IMR-90 (cell line): ENCODE data around the gene CDK5RAP2. TPM values are rescaled to one million over a fixed set of nuclear protein-coding genes. Genes with fewer than 3 reads are reported as not detected.

Source experiments
- ATAC-seq: fragments of 200-7000 bp; cut with Tn5 transposase; 2 replicates; pipeline ENCODE4 v1.9.1; 2020; ENCODE audit warnings: low read depth, mild to moderate bottlenecking, moderate library complexity
- BruUV-seq: library from RNA; stranded (reverse); fragments of 400-500 nt; replicated peaks from 2 replicates; lab custom pipeline; 2021; lab: Mats Ljungman, UMichigan
- CTCF ChIA-PET: fragments of 300-600 bp; formaldehyde crosslinking; extraction: SDS; loops from one replicate; lab custom pipeline; 2021; ENCODE audit warnings: antibody characterized with exemption; lab: Yijun Ruan, JAX
- POLR2A ChIA-PET: fragments of 300-600 bp; sonication (Branson Sonifier 250); formaldehyde crosslinking; loops from one replicate; lab custom pipeline; 2022; ENCODE audit warnings: antibody characterized with exemption; ENCODE audit not compliant: unreplicated experiment; lab: Charles Lee
- DNase-seq: peaks from one replicate; pipeline ENCODE4 v3.0.0; 2013
- H2AFZ ChIP-seq: replicated peaks from 2 replicates; pipeline ENCODE3; 2013; ENCODE audit warnings: low read length, mild to moderate bottlenecking; ENCODE audit not compliant: poor library complexity
- H2AK5ac ChIP-seq: 2 replicates; pipeline ENCODE4 v1.6.1; 2013; ENCODE audit warnings: low read depth, low read length, inconsistent platforms
- H2AK9ac ChIP-seq: replicated peaks from 2 replicates; pipeline ENCODE3; 2013; ENCODE audit warnings: mild to moderate bottlenecking, low read depth, low read length, moderate library complexity; ENCODE audit not compliant: poor library complexity
- H2BK120ac ChIP-seq: 2 replicates; pipeline ENCODE4 v1.6.1; 2013; ENCODE audit warnings: low read depth, low read length, inconsistent platforms
- H2BK15ac ChIP-seq: 3 replicates; pipeline ENCODE4 v1.6.1; 2013; ENCODE audit warnings: low read depth, low read length, inconsistent platforms
- H2BK20ac ChIP-seq: 2 replicates; pipeline ENCODE4 v1.6.1; 2013; ENCODE audit warnings: low read depth, mild to moderate bottlenecking, inconsistent platforms, low read length, moderate library complexity
- H2BK5ac ChIP-seq: 2 replicates; pipeline ENCODE4 v1.6.1; 2013; ENCODE audit warnings: mild to moderate bottlenecking, low read depth, low read length, inconsistent platforms; ENCODE audit not compliant: poor library complexity, severe bottlenecking
- H3K14ac ChIP-seq: replicated peaks from 2 replicates; pipeline ENCODE4 v1.6.1; 2013; ENCODE audit warnings: low read depth, low read length, inconsistent platforms
- H3K18ac ChIP-seq: 2 replicates; pipeline ENCODE4 v1.6.1; 2013; ENCODE audit warnings: low read depth, low read length, control low read depth
- H3K23ac ChIP-seq: 2 replicates; pipeline ENCODE4 v1.6.1; 2013; ENCODE audit warnings: low read depth, low read length, inconsistent platforms
- H3K27ac ChIP-seq: 2 replicates; pipeline ENCODE4 v1.5.1; 2013; ENCODE audit warnings: mild to moderate bottlenecking, control low read depth, low read length; ENCODE audit not compliant: insufficient read depth
- H3K27me3 ChIP-seq: 2 replicates; pipeline ENCODE4 v1.6.1; 2013; ENCODE audit warnings: low read length; ENCODE audit not compliant: control insufficient read depth, insufficient read depth
- H3K36me3 ChIP-seq: 2 replicates; pipeline ENCODE4 v1.6.1; 2013; ENCODE audit warnings: low read length, mixed read lengths; ENCODE audit not compliant: control insufficient read depth, insufficient read depth
- H3K4ac ChIP-seq: 2 replicates; pipeline ENCODE4 v1.6.1; 2013; ENCODE audit warnings: low read depth, low read length, inconsistent platforms
- H3K4me1 ChIP-seq: 2 replicates; pipeline ENCODE4 v1.6.1; 2013; ENCODE audit warnings: low read length, mixed read lengths; ENCODE audit not compliant: control insufficient read depth, insufficient read depth
- H3K4me2 ChIP-seq: 2 replicates; pipeline ENCODE4 v1.6.1; 2013; ENCODE audit warnings: low read depth, mild to moderate bottlenecking, control low read depth, low read length, moderate library complexity
- H3K4me3 ChIP-seq: 2 replicates; pipeline ENCODE4 v1.5.1; 2013; ENCODE audit warnings: low read depth, mild to moderate bottlenecking, control low read depth, low read length, moderate library complexity; ENCODE audit not compliant: insufficient read depth
- H3K56ac ChIP-seq: 2 replicates; pipeline ENCODE4 v1.6.1; 2013; ENCODE audit warnings: low read length, inconsistent platforms; ENCODE audit not compliant: insufficient read depth; ENCODE audit errors: extremely low read depth
- H3K79me1 ChIP-seq, 2 experiments: 2 replicates each; pipeline ENCODE4 v1.6.1; 2013; ENCODE audit warnings: low read length in 2 of 2, inconsistent platforms in 1 of 2, low read depth in 1 of 2
- H3K9ac ChIP-seq: 2 replicates; pipeline ENCODE4 v1.6.1; 2013; ENCODE audit warnings: low read depth, low read length, control low read depth
- H3K9me1 ChIP-seq: 2 replicates; pipeline ENCODE4 v1.6.1; 2013; ENCODE audit warnings: low read length, inconsistent platforms; ENCODE audit not compliant: insufficient read depth
- H3K9me3 ChIP-seq: 2 replicates; pipeline ENCODE4 v1.6.1; 2013; ENCODE audit warnings: low read length; ENCODE audit not compliant: control insufficient read depth, insufficient read depth
- H4K20me1 ChIP-seq: 2 replicates; pipeline ENCODE4 v1.6.1; 2013; ENCODE audit warnings: low read length, inconsistent platforms; ENCODE audit not compliant: insufficient read depth
- H4K5ac ChIP-seq: 2 replicates; pipeline ENCODE4 v1.6.1; 2013; ENCODE audit warnings: mild to moderate bottlenecking, low read depth, low read length, control low read depth
- H4K8ac ChIP-seq, 2 experiments: 2 replicates each; pipeline ENCODE4 v1.6.1; 2013; ENCODE audit warnings: low read depth in 2 of 2, low read length in 2 of 2, control low read depth in 1 of 2, inconsistent platforms in 1 of 2
- H4K91ac ChIP-seq: 2 replicates; pipeline ENCODE4 v1.6.1; 2013; ENCODE audit warnings: low read depth, low read length, inconsistent platforms; ENCODE audit not compliant: insufficient read depth
- FOS ChIP-seq: fragments of 150-350 bp; IDR thresholded peaks from 2 replicates; pipeline ENCODE4 v1.6.1; 2016; ENCODE audit warnings: low read depth, low read length
- WGBS, 2 experiments: methylation state at CpG; one replicate each; pipeline versions ENCODE4 v1.1.5 to v1.1.7; 2013; ENCODE audit warnings: missing lambda C conversion rate in 2 of 2; ENCODE audit not compliant: insufficient read length in 1 of 2; ENCODE audit errors: extremely low coverage in 2 of 2; 5-methylcytosine and 5-hydroxymethylcytosine counted together
- dilution Hi-C: fragments of 300-500 bp; cut with HindIII; formaldehyde crosslinking; loops from one replicate; pipeline ENCODE4 v1.14.3; 2018; ENCODE audit warnings: low sequenced_read_pairs; ENCODE audit not compliant: unreplicated experiment
- in situ Hi-C: fragments of 300-500 bp; cut with MboI; formaldehyde crosslinking; loops from 3 replicates; pipeline ENCODE4 v1.14.3; 2019; ENCODE audit warnings: low sequenced_read_pairs, inconsistent platforms, mixed read lengths
- intact Hi-C: fragments of 100-400 bp; cut with micrococcal nuclease; formaldehyde crosslinking; loops from 2 replicates; pipeline ENCODE4 v1.10.0; 2022
- polyA plus RNA-seq, 3 experiments: library from polyadenylated mRNA; depleted of rRNA; stranded (reverse); fragments of >200 nt; gene quantifications; 2 replicates each; pipeline ENCODE4 v1.2.3, GENCODE V29; 2012; ENCODE audit warnings: low replicate concordance in 1 of 3
- total RNA-seq: library from RNA; depleted of rRNA; stranded (reverse); fragments of >200 nt; gene quantifications from 2 replicates; pipeline ENCODE4 v1.2.3, GENCODE V29; 2012

The CDK5RAP2 gene
- total and polyA plus RNA-seq, 2 of the 4 experiments (the other 2 are of a cell fraction), result 29.5 to 31.7 TPM

DNA sequence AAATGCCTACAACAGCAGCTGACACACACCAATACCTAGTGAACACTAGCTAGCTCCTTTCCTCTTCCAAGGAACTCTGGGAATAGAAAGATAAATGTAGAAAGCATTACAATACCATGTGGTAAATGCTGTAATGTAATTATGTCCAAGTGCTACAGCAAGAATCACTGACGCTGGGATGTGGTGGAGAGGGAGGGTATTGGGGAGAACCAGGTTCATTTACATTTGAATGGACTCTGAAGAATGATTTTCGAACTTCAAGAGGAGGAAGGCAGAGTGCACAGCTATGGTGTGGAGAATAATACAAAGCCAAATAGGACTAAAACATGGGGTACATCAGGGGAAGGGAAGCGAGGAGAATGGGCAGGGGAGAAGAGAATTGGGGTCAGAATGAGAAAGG is 158.0 kb downstream of the CDK5RAP2 start:
- Histone ChIP-seq H3K36me3 (peaks cover 5% of the 10 kb centered on the region), H3K27me3 (no peaks in the 10 kb centered on the region), H4K91ac (no peak overlapping the region), H2BK120ac (no peak overlapping the region), H2AK5ac (no peak overlapping the region), H3K4me3 (no peak overlapping the region), H4K20me1 (no peaks in the 10 kb centered on the region), H3K56ac (no peak overlapping the region), H3K9me1 (peaks cover 12% of the 10 kb centered on the region; the same call in 1 of the 2 replicates), H3K79me1 (peaks cover 8 to 15% of the 10 kb centered on the region in 2 experiments), H2BK5ac (no peak overlapping the region), H3K14ac (no peak overlapping the region), H2AFZ (no peak overlapping the region), H3K4ac (no peak overlapping the region), H3K27ac (no peak overlapping the region), H2AK9ac (no peak overlapping the region), H3K9me3 (no peaks in the 10 kb centered on the region), H4K5ac (no peak overlapping the region), H3K18ac (no peak overlapping the region), H2BK15ac (no peak overlapping the region), H2BK20ac (no peak overlapping the region), H4K8ac (no peak overlapping the region), H3K23ac (no peak overlapping the region), H3K4me2 (no peak overlapping the region), H3K9ac (no peak overlapping the region), H3K4me1 (peaks cover 4% of the 10 kb centered on the region; the same call in 1 of the 2 replicates)
- intact Hi-C loops, result no loop called here
- no peak for DNase-seq
- dilution Hi-C loops, result no loop called here
- BruUV-seq, result no TSS peak
- in situ Hi-C loops, result no loop called here
- ChIA-PET CTCF (interaction anchor here (0.8 to 1.1 kb wide), 2 partner anchors 56 to 1081 kb away, joined by 3 read pairs; no protein-coding TSS in a partner anchor), POLR2A (no interaction called here)
- WGBS, 2 experiments, result 77% methylated on average over 3 of the region's 3 CpGs; no CpG with 5 or more reads in 1 of the 2 experiments
- no peak for TF ChIP-seq FOS
- ATAC-seq, result no peak
